GM21717 (cell line): ENCODE data around the gene NCK2.
"Not testable (repeated sequence)": the region's sequence is repeated elsewhere in the genome, so short reads cannot be mapped to it uniquely, and the experiment has no call there.

ENCODE experiments used
- ATAC-seq: cut with Tn5 transposase; IDR thresholded peaks from one replicate; pipeline ENCODE4 v1.9.1; 2021; ENCODE audit warnings: mild to moderate bottlenecking, moderate library complexity; ENCODE audit not compliant: unreplicated experiment

Gene NCK2

DNA sequence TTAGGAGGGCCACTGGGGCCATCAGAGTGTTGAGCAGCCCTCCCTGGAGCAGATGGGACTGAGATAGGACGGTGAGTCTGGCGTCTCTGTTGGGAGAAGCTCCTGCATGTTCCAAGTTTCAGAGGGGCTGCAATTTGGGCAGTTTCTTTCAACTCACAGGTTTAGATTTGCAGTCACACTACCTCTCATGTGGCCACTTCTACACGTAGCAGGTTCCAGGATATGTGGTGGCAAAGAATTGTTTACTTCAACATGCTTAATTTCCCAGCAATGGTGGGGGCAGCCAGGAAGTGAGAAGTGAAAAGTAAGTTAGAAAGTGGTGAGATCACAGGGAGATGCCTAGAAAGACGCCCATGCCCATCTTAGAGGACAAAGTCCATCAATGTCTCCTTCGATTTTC is 9.3 kb downstream of the NCK2 start:
- ATAC-seq = no peak

DNA sequence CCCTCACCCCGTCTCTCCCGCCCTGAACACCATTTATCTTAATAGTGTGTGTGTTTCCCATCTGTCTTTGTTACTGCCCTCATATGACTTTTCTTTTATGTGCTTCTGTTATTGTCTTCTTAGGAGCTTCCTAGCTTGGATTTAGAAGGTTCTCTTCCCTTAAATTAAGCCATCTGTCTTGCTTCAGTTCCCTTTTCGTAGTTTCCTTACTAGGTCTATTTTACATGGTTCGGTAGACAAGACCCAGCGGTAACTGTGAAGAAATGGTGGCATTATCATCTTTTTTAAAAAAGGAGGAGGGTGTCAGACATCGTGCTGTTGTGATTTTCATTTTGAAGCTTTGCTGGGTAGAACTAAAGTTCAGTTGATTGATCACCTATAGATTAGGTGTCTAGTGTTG is 10.3 kb downstream of the NCK2 start:
- no peak for ATAC-seq

DNA sequence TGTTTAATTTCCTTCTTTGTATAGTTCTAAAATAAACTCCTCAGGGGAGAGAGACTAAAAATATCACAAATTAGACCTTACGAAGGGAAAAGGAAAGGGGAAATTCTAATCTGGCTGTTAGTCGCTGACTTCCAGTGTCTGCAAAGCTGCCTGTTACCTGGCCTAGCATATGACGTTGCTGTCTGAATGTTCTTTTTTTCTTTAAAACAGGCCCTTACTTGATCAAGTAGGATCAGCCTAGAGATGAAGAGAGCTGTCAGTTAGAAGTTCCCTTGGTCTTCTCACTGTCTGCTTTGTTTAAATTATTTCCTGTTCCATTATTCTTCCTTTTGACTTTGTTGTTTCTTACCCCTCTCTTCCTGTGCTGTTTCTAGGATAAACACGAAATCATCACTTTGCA is 11.2 kb downstream of the NCK2 start:
- ATAC-seq = no peak

DNA sequence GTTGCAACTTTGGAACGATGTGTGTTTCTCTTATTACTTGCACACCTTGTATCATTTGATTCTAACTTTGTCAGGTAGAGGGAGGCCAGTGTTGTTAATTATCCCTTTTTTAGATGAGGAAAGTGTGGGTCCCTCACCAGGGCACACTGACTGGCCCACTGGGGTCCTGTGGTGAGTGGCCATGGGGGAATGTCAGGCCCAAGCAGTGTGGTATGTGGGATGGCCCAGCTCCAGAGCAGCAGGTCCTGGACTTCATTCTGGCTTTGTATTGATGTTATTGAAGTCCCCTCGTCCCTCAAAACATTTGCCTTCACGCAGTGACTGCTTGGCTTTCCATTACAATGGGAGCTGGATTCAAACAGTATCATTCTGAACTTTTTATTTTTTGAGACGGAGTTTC is 11.7 kb downstream of the NCK2 start:
- ATAC-seq = no peak

GRCh38 chr2:105756865-105757264 is 12.2 kb downstream of the NCK2 start:
- not testable (repeated sequence) for ATAC-seq

DNA sequence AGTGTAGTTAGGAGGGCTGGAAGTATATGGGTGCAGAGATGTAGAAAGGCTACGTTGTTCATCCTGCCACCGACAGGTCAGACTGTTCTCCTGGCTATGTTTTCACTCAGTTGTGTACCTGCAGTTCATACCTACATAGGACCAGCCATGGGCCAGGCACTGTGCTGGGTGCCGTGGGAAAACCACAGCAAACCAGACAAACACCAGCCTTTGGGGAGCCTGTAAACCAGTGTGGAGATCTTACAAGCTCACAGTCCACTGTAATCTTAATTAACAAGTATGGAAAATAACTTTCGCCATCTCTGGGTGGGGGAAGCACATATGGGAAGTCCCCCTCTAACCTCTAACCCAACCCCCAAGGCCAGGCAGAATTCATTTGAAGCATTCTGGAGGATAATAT is 12.7 kb downstream of the NCK2 start:
- no peak for ATAC-seq

GRCh38 chr2:105760191-105760590 is 15.5 kb downstream of the NCK2 start:
- ATAC-seq = no peak

GRCh38 chr2:105760639-105761337 is 16.1 kb downstream of the NCK2 start:
- ATAC-seq = no peak

DNA sequence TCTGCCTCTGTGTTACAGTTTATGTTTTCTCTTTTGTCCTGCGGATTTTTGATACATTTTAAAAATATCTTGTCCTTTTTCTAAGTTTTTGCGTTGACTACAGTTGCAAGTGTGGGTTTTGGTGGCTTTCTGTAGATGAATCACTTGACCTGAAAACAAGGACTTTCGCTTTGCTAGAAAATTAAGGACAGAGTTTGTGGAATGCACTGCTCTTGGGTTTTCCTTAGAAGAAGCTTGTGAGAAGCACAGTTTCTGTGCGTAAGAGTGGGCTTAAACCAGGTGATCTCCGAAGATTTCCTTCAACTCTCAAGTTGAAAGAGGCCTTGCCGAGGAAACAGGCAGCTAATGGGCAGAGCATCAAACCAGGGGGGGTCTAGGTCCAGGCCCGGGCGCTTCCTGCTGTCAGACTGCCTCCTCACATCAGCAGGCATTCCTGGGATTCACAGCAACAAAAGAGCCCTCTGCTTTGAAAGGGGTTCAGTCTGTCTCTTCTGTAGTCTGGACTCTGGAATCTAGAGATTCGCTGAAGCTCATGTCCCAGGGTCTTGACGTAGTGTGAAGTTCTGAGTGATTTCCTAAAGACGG is 17.3 kb downstream of the NCK2 start:
- ATAC-seq = no peak

DNA sequence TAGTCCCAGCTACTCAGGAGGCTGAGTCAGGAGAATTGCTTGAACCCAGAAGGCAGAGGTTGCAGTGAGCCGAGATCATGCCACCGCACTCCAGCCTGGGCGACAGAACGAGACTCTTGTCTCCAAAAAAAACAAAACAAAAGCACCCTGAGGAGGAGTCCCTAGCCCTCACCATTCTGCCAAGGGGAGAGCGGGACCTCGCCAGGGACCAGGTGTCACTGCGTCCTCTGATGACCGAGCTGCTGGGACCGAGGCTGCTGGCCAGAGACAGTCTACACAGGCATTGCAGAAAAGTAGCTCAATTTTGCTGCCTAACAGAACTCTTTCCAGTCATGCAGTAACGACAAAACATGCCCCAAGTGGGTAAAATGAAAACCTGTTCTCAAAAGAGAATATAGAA is 18.4 kb downstream of the NCK2 start:
- no peak for ATAC-seq

GRCh38 chr2:105764059-105764458 is 19.3 kb downstream of the NCK2 start:
- no peak for ATAC-seq

- ATAC-seq = no peak
Observed at GRCh38 chr2:105765415-105766299, 20.9 kb downstream of the NCK2 start.

- ATAC-seq = no peak
Observed at GRCh38 chr2:105766300-105766866, 21.7 kb downstream of the NCK2 start.

- ATAC-seq = no peak
Observed at GRCh38 chr2:105768176-105768575, 23.5 kb downstream of the NCK2 start.

DNA sequence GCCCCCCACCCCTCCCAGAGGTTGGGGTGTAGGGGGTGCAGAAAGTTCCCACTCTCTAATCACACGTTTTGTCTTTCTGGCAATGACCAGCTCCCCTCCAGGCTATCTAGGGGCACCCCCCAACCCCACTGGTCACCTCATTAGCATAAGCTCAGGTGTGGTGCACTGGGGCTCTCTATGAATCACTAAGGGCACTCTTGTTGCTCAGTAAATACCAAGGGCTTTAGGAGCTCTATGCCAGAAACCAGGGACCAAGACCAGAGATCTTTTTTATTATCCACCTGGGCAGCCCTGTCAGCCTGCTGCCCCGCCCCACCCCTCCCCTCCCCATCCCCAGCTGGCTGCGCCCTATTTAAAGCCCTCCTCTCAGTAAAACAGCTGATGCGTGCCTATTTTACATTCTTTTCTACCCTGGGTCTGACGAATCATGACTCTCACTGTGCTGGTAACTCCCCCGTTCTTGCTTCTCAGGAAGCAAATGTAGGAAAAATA is 24.3 kb downstream of the NCK2 start:
- ATAC-seq = no peak

- ATAC-seq = no peak
Observed at GRCh38 chr2:105769504-105769903, 24.8 kb downstream of the NCK2 start.

GRCh38 chr2:105770149-105770548 is 25.4 kb downstream of the NCK2 start:
- no peak for ATAC-seq

- not testable (repeated sequence) for ATAC-seq
Observed at GRCh38 chr2:105771291-105771690, 26.6 kb downstream of the NCK2 start.

DNA sequence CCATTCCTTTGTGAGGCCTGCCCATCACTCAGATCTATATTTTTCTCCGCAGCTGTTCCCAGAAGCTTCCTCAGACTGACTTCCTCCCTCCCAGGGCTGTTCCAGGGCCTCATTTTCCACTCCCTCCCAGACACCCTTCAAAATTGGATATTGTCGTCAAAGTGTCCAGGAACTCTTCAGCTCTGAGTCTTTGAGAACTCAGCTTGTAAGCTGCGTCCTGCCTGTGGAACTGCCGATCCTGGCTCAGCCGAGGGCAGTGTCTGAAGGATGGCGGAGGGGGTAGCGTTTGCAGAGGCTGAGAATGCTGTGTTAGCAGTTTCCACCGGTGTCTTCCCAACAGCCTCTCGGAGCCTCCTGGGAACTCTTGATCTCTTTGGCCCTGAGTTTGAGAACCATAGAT is 27.1 kb downstream of the NCK2 start:
- no peak for ATAC-seq

DNA sequence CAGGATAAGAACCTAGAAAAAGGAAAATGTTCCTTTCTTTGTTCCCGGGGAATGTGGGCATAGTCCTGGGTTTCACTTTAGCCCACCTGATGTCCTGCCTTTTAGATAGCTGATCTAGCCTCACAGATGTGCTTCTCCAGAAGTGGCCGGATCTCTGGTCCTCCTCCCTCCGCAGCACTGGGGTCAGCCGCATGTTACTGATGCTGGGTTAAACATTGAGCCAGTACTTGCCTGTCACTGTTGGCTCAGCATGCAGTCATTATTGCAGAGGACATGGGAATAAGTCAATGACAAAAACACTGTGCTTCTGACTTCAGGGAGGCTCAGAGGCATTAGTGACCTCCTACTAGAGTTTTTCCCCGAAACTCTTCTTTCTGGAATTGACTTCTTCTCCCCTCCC is 27.6 kb downstream of the NCK2 start:
- ATAC-seq = no peak

GRCh38 chr2:105773568-105773967 is 28.9 kb downstream of the NCK2 start:
- no peak for ATAC-seq
